IPS-15b (cell line): ENCODE results near the gene LYRM4.

Source experiments
- H3K27me3 ChIP-seq: one replicate; pipeline ENCODE4 v1.6.1; 2013; ENCODE audit warnings: low read length; ENCODE audit not compliant: control insufficient read depth, insufficient read depth
- H3K36me3 ChIP-seq: one replicate; pipeline ENCODE4 v1.6.1; 2013; ENCODE audit warnings: low read length; ENCODE audit not compliant: control insufficient read depth, insufficient read depth
- H3K4me1 ChIP-seq: one replicate; pipeline ENCODE4 v1.6.1; 2013; ENCODE audit warnings: mild to moderate bottlenecking, low read length; ENCODE audit not compliant: control insufficient read depth, insufficient read depth
- H3K4me3 ChIP-seq: one replicate; pipeline ENCODE4 v1.5.1; 2013; ENCODE audit warnings: low read depth, low read length
- H3K9ac ChIP-seq: one replicate; pipeline ENCODE4 v1.6.1; 2013; ENCODE audit warnings: low read depth, mild to moderate bottlenecking, low read length
- H3K9me3 ChIP-seq: one replicate; pipeline ENCODE4 v1.6.1; 2013; ENCODE audit warnings: mild to moderate bottlenecking, low read length; ENCODE audit not compliant: control insufficient read depth, insufficient read depth

Gene LYRM4

DNA sequence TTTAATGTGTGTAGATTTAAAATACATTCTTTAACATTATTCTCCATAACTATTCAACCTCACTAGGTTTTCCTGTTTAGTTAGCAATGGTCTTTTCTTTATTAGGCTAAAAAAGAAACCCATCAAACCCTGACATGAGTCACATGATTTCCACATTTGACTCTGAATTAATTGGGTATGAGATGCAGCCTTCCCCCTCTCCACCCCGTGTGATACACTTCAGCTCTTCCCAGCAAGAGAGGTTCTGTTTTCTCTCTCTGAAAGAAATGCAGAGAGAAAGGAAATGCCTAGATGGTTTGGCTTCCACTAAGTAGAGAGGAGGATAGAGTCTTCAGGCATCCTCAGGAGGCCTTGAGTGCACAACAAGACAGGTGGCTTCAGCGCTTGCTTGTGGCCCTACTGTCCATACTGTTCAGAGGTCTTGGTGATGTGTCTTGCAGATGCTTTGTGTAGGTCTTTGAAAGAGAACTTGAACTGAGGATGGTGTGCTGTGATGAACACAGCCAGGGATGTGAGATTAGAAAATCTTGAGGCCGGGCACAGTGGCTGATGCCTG is 17.9 kb upstream of the LYRM4 start:
- Histone ChIP-seq H3K9ac (no peak overlapping the region), H3K9me3 (no peaks in the 10 kb centered on the region), H3K4me1 (peaks cover 5% of the 10 kb centered on the region), H3K4me3 (no peak overlapping the region), H3K36me3 (no peaks in the 10 kb centered on the region), H3K27me3 (no peaks in the 10 kb centered on the region)

DNA sequence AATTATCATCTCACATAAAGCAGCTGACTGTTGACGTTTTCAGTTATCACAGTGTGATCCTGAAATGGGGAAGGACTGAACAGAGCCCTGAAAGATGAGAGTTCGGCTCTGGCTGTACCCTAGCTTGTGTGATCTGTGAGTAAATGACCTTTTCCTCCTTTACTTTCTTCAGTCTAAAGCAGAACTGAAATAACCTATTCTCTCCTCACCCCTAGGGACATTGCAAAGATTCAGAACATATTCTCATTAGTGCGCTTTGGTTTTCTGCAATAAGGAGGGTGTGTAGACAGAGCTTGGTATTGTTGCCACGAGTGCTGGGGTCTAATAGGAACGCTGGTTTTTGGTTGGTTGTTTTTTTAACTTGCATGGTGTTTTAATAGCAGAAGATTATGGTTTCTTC is 17.3 kb upstream of the LYRM4 start:
- Histone ChIP-seq H3K9me3 (no peaks in the 10 kb centered on the region), H3K9ac (no peak overlapping the region), H3K27me3 (no peaks in the 10 kb centered on the region), H3K4me1 (peaks cover 5% of the 10 kb centered on the region), H3K36me3 (no peaks in the 10 kb centered on the region), H3K4me3 (no peak overlapping the region)

DNA sequence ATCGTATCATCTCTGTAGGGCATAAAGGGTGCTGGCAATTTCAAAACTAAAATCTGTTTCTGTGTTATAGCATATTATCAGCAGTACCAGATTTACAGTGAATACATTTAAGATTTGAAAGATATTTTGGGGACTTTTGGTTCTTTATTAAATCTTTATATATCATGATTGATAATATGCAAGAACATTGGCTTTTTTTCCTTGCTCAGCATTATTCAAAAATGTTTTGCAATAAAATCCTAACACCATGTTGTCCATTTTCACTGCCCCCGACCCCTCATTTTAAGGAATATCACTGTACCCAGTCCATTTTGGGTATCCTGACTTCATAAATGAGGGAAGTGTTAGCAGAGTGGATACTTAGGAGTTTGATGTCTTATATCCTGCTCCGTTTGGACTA is 16.8 kb upstream of the LYRM4 start:
- no peaks in the 10 kb centered on the region for H3K36me3 ChIP-seq
- no peaks in the 10 kb centered on the region for H3K27me3 ChIP-seq
- H3K4me3 ChIP-seq = no peak overlapping the region
- H3K4me1 ChIP-seq = peaks cover 5% of the 10 kb centered on the region
- H3K9me3 ChIP-seq = no peaks in the 10 kb centered on the region
- no peak overlapping the region for H3K9ac ChIP-seq

DNA sequence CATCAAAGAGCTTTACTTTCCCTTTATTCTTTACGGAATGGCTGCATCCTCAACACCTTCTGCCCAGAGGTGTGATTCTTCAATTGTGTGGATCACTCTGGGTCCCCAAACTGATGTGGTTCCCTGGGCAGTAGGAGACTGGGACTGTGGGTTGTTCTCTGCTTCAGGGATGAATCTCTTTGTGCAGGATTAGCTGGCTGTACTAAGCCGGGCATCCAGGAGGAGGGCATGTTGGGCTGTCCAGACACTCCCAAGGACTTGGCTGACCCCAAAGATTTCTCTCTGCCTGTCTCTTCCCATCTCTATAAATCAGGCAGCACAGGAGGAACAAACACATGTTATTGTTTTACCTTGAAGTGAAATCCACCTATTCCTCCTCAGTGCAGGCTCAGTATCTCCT is 15.8 kb upstream of the LYRM4 start:
- Histone ChIP-seq H3K36me3 (no peaks in the 10 kb centered on the region), H3K4me1 (peaks cover under 1% of the 10 kb centered on the region), H3K9ac (no peak overlapping the region), H3K27me3 (no peaks in the 10 kb centered on the region), H3K9me3 (no peaks in the 10 kb centered on the region), H3K4me3 (no peak overlapping the region)

GRCh38 chr6:5275497-5275896 is 14.7 kb upstream of the LYRM4 start:
- H3K9me3 ChIP-seq = no peaks in the 10 kb centered on the region
- no peak overlapping the region for H3K4me3 ChIP-seq
- no peak overlapping the region for H3K9ac ChIP-seq
- H3K27me3 ChIP-seq = no peaks in the 10 kb centered on the region
- no peaks in the 10 kb centered on the region for H3K4me1 ChIP-seq
- no peaks in the 10 kb centered on the region for H3K36me3 ChIP-seq

GRCh38 chr6:5274231-5274630 is 13.5 kb upstream of the LYRM4 start:
- no peaks in the 10 kb centered on the region for H3K36me3 ChIP-seq
- no peak overlapping the region for H3K9ac ChIP-seq
- no peaks in the 10 kb centered on the region for H3K4me1 ChIP-seq

DNA sequence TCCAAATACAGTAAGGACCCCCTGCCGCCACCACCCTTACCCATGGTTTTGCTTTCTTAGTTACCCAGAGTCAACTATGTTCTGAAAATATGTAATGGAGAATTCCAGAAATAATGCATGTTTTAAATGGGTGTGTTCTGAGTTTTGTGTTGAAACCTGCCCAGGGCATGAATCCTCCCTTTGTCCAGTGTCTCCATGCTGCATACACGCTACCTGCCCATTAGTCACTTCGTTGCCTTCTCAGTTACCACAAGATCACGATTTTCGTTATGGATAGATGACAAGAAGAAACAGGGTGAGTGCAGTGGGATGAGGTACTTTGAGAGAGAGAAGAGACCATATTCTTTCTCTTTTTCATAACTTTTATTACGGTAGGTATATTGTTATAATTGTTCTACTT is 11.2 kb upstream of the LYRM4 start:
- H3K9me3 ChIP-seq = no peaks in the 10 kb centered on the region
- no peaks in the 10 kb centered on the region for H3K27me3 ChIP-seq
- no peaks in the 10 kb centered on the region for H3K4me1 ChIP-seq
- no peaks in the 10 kb centered on the region for H3K36me3 ChIP-seq
- no peak overlapping the region for H3K9ac ChIP-seq
- H3K4me3 ChIP-seq = no peak overlapping the region

More at GRCh38 chr6:5274231-5274630, 13.5 kb upstream of the LYRM4 start:
- Histone ChIP-seq H3K4me3 (no peak overlapping the region), H3K27me3 (no peaks in the 10 kb centered on the region), H3K9me3 (no peaks in the 10 kb centered on the region)

DNA sequence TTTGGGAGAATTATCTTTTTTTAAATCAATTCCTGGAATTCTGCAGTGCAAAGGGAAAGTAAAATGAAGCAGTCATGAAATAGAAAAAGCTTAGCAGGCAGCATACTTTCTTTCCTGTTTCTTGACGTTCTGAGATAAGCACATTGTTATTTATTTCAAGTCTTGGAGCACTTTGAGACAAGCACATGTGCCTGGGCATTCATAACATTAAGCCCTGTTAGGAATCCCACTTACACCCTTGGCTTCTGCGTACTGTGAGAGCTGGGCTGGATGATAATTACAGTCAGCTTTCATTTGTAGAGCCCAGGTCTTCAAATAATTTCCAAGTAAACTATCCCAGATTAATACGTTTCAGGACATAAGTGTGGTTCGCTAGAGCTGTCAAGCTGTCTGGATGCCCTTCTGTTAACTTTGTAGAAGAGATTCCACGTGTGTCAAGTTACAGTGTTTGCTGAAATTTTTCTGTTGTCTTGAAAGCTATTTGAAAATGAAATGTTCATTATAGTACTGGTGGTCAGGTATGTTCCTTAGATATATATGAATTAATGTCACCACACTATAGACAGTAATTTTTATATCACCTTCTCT is 9.4 kb upstream of the LYRM4 start:
- Histone ChIP-seq H3K4me3 (no peak overlapping the region), H3K27me3 (no peaks in the 10 kb centered on the region), H3K9me3 (no peaks in the 10 kb centered on the region), H3K9ac (no peak overlapping the region), H3K4me1 (no peaks in the 10 kb centered on the region), H3K36me3 (no peaks in the 10 kb centered on the region)

- no peaks in the 10 kb centered on the region for H3K27me3 ChIP-seq
- H3K4me3 ChIP-seq = no peak overlapping the region
- H3K4me1 ChIP-seq = no peaks in the 10 kb centered on the region
- no peaks in the 10 kb centered on the region for H3K36me3 ChIP-seq
- no peaks in the 10 kb centered on the region for H3K9me3 ChIP-seq
- H3K9ac ChIP-seq = no peak overlapping the region
Measured at GRCh38 chr6:5266423-5266822, 5.7 kb upstream of the LYRM4 start.

- no peaks in the 10 kb centered on the region for H3K9me3 ChIP-seq
Measured at GRCh38 chr6:5261545-5262109, 877 bp upstream of the LYRM4 start.

GRCh38 chr6:5260111-5260620 is 584 bp downstream of the LYRM4 start:
- Histone ChIP-seq H3K27me3 (no peaks in the 10 kb centered on the region), H3K9me3 (no peaks in the 10 kb centered on the region), H3K36me3 (peaks cover 7% of the 10 kb centered on the region), H3K4me1 (no peaks in the 10 kb centered on the region), H3K4me3 (peak overlapping the region; percentile 78), H3K9ac (peak overlapping the region; percentile 89)

More at GRCh38 chr6:5261545-5262109, 877 bp upstream of the LYRM4 start:
- Histone ChIP-seq H3K27me3 (no peaks in the 10 kb centered on the region), H3K4me1 (no peaks in the 10 kb centered on the region), H3K4me3 (peak overlapping the region; percentile 78), H3K9ac (peak overlapping the region; percentile 70), H3K36me3 (peaks cover 7% of the 10 kb centered on the region)

GRCh38 chr6:5259428-5259827 is 1.3 kb downstream of the LYRM4 start:
- no peak overlapping the region for H3K9ac ChIP-seq
- peak overlapping the region; percentile 78 for H3K4me3 ChIP-seq
- no peaks in the 10 kb centered on the region for H3K4me1 ChIP-seq
- no peaks in the 10 kb centered on the region for H3K27me3 ChIP-seq
- peaks cover 7% of the 10 kb centered on the region for H3K36me3 ChIP-seq
- H3K9me3 ChIP-seq = no peaks in the 10 kb centered on the region
